H9 (cell line): ENCODE measurements around the gene PTPRK. TPM values are rescaled to one million over a fixed set of nuclear protein-coding genes. Genes with fewer than 3 reads are reported as not detected.

ENCODE experiments used
- DNase-seq: peaks from one replicate; pipeline ENCODE4 v3.0.0-alpha.2; 2017
- H2AFZ ChIP-seq: one replicate; pipeline ENCODE4 v1.6.1; 2013; ENCODE audit warnings: mild to moderate bottlenecking, low read length, control low read depth, moderate library complexity
- H2AK5ac ChIP-seq: 2 replicates; pipeline ENCODE4 v1.6.1; 2013; ENCODE audit warnings: low read length, control low read depth, mixed read lengths; ENCODE audit not compliant: insufficient read length
- H2BK120ac ChIP-seq: one replicate; pipeline ENCODE4 v1.6.1; 2013; ENCODE audit warnings: low read depth, mild to moderate bottlenecking, low read length, control low read depth, inconsistent platforms; ENCODE audit not compliant: poor library complexity, severe bottlenecking
- H2BK12ac ChIP-seq: 2 replicates; pipeline ENCODE4 v1.6.1; 2013; ENCODE audit warnings: low read length, control low read depth, mixed read lengths, low read depth; ENCODE audit not compliant: insufficient read length
- H2BK15ac ChIP-seq: 2 replicates; pipeline ENCODE4 v1.6.1; 2013; ENCODE audit warnings: low read depth, low read length, control low read depth
- H2BK20ac ChIP-seq: one replicate; pipeline ENCODE4 v1.6.1; 2013; ENCODE audit warnings: low read depth, mild to moderate bottlenecking, low read length, control low read depth, inconsistent platforms; ENCODE audit not compliant: poor library complexity, severe bottlenecking
- H2BK5ac ChIP-seq: 2 replicates; pipeline ENCODE4 v1.6.1; 2013; ENCODE audit warnings: low read length, control low read depth, mixed read lengths; ENCODE audit not compliant: insufficient read length
- H3K14ac ChIP-seq: 2 replicates; pipeline ENCODE4 v1.6.1; 2013; ENCODE audit warnings: low read length, control low read depth; ENCODE audit not compliant: insufficient read depth
- H3K18ac ChIP-seq: 2 replicates; pipeline ENCODE4 v1.6.1; 2013; ENCODE audit warnings: low read depth, mild to moderate bottlenecking, mixed read lengths, low read length, control low read depth; ENCODE audit not compliant: insufficient read length
- H3K23ac ChIP-seq: 2 replicates; pipeline ENCODE4 v1.6.1; 2013; ENCODE audit warnings: low read length, control low read depth, mixed read lengths, low read depth; ENCODE audit not compliant: insufficient read length
- H3K23me2 ChIP-seq: 2 replicates; pipeline ENCODE4 v1.6.1; 2013; ENCODE audit warnings: low read depth, mild to moderate bottlenecking, mixed read lengths, low read length, control low read depth; ENCODE audit not compliant: insufficient read length, poor library complexity, severe bottlenecking
- H3K27ac ChIP-seq: 2 replicates; pipeline ENCODE4 v1.5.1; 2013; ENCODE audit warnings: low read length, control low read depth, mixed read lengths, low read depth; ENCODE audit not compliant: insufficient read length
- H3K27me3 ChIP-seq: 2 replicates; pipeline ENCODE4 v1.6.1; 2013; ENCODE audit warnings: low read length, control low read depth, inconsistent platforms; ENCODE audit not compliant: insufficient read depth
- H3K4ac ChIP-seq: 2 replicates; pipeline ENCODE4 v1.6.1; 2013; ENCODE audit warnings: low read depth, mild to moderate bottlenecking, control low read depth, inconsistent platforms, low read length, moderate library complexity
- H3K4me1 ChIP-seq: 2 replicates; pipeline ENCODE4 v1.6.1; 2013; ENCODE audit warnings: low read length, control low read depth, inconsistent platforms; ENCODE audit not compliant: insufficient read depth
- H3K4me2 ChIP-seq: 2 replicates; pipeline ENCODE4 v1.6.1; 2013; ENCODE audit warnings: low read length, control low read depth, mixed read lengths; ENCODE audit not compliant: insufficient read length, insufficient read depth
- H3K56ac ChIP-seq: 2 replicates; pipeline ENCODE4 v1.6.1; 2013; ENCODE audit warnings: low read depth, mild to moderate bottlenecking, mixed read lengths, low read length, control low read depth; ENCODE audit not compliant: insufficient read length
- H3K79me1 ChIP-seq: 2 replicates; pipeline ENCODE4 v1.6.1; 2013; ENCODE audit warnings: low read depth, mild to moderate bottlenecking, moderate library complexity, low read length, control low read depth, inconsistent platforms; ENCODE audit not compliant: insufficient read depth, poor library complexity, severe bottlenecking
- H3K79me2 ChIP-seq: 2 replicates; pipeline ENCODE4 v1.6.1; 2013; ENCODE audit warnings: low read length, control low read depth, inconsistent platforms; ENCODE audit not compliant: insufficient read depth
- H3K9ac ChIP-seq: 2 replicates; pipeline ENCODE4 v1.6.1; 2013; ENCODE audit warnings: low read length, control low read depth, mixed read lengths; ENCODE audit not compliant: insufficient read length; ENCODE audit errors: extremely low read depth
- H3K9me3 ChIP-seq: one replicate; pipeline ENCODE4 v1.6.1; 2013; ENCODE audit warnings: low read depth, low read length, inconsistent platforms; ENCODE audit not compliant: control insufficient read depth
- H3T11ph ChIP-seq: one replicate; pipeline ENCODE4 v1.6.1; 2013; ENCODE audit warnings: mild to moderate bottlenecking, low read length, control low read depth, inconsistent platforms
- H4K20me1 ChIP-seq: one replicate; pipeline ENCODE4 v1.6.1; 2013; ENCODE audit not compliant: control insufficient read depth, insufficient read length, insufficient read depth
- H4K5ac ChIP-seq: 2 replicates; pipeline ENCODE4 v1.6.1; 2013; ENCODE audit warnings: low read depth, mild to moderate bottlenecking, mixed read lengths, low read length, control low read depth; ENCODE audit not compliant: insufficient read length
- H4K8ac ChIP-seq: replicated peaks from 2 replicates; pipeline ENCODE4 v1.6.1; 2013; ENCODE audit warnings: low read length, control low read depth, mixed read lengths, low read depth; ENCODE audit not compliant: insufficient read length
- H4K91ac ChIP-seq: 2 replicates; pipeline ENCODE4 v1.6.1; 2013; ENCODE audit warnings: low read depth, mild to moderate bottlenecking, moderate library complexity, mixed read lengths, low read length, control low read depth; ENCODE audit not compliant: insufficient read length
- H3K27ac Mint-ChIP-seq, 3 experiments: 2 replicates in 2 of 3; 3 replicates in 1 of 3; pipeline ENCODE4 v1.8.0; 2020 to 2021; ENCODE audit warnings: mixed read lengths in 3 of 3, mild to moderate bottlenecking in 1 of 3, moderate library complexity in 1 of 3
- H3K27me3 Mint-ChIP-seq: 2 replicates; pipeline ENCODE4 v1.8.0; 2021; ENCODE audit warnings: low read depth, mild to moderate bottlenecking, moderate library complexity, mixed read lengths
- H3K36me3 Mint-ChIP-seq, 3 experiments: 2 replicates in 2 of 3; 3 replicates in 1 of 3; pipeline ENCODE4 v1.8.0; 2020 to 2021; ENCODE audit warnings: low read depth in 3 of 3, mixed read lengths in 3 of 3; ENCODE audit not compliant: insufficient read depth in 1 of 3
- H3K4me1 Mint-ChIP-seq, 2 experiments: 2 replicates each; pipeline ENCODE4 v1.8.0; 2020; ENCODE audit warnings: mixed read lengths in 2 of 2
- H3K4me3 Mint-ChIP-seq, 2 experiments: 2 replicates in 1 of 2; 3 replicates in 1 of 2; pipeline ENCODE4 v1.8.0; 2020 to 2021; ENCODE audit warnings: mild to moderate bottlenecking in 2 of 2, mixed read lengths in 2 of 2, moderate library complexity in 1 of 2
- H3K9me3 Mint-ChIP-seq, 2 experiments: 2 replicates in 1 of 2; 3 replicates in 1 of 2; pipeline ENCODE4 v1.8.0; 2020; ENCODE audit warnings: mild to moderate bottlenecking in 2 of 2, mixed read lengths in 2 of 2, moderate library complexity in 1 of 2
- WGBS: extraction: QIAGEN DNeasy Blood & Tissue Kit; methylation state at CpG from one replicate; pipeline ENCODE4 v1.1.7; 2013; ENCODE audit warnings: missing lambda C conversion rate, low lambda C conversion rate, mixed read lengths; ENCODE audit not compliant: insufficient read length; ENCODE audit errors: extremely low coverage; 5-methylcytosine and 5-hydroxymethylcytosine counted together
- total RNA-seq: library from RNA; stranded (reverse); gene quantifications from 2 replicates; pipeline ENCODE4 v1.2.1, GENCODE V29; 2021
- TF ChIP-seq, protein P1 (sequence below): fragments of 200-600 bp; sonication (generic); conservative IDR thresholded peaks from 3 replicates; pipeline ENCODE4 v1.8.0; 2021; ENCODE audit warnings: antibody characterized with exemption, mild to moderate bottlenecking

The PTPRK gene
- total RNA-seq, 1 experiment from 2014 or later, result 47.9 TPM

DNA sequence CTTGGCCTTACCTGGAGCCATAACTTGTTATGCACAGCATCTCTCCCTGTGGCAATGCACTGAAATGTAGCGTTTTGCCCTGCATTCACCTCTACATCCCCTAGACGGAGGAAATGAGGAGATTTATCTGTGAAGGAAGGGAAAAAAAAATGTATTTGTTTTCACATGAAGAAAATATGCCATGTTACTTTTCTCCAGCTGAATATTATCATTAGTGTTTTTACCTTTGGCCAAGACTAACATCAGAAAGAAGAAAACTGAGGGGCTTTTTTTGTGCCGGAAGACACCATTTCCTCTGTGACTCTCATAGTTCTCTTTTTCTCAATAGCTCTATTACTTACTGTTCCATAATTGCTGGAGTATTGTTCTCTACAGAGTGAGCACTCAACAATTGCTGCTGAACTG is 280.4 kb downstream of the PTPRK start:
- Histone ChIP-seq H2AFZ (no peak overlapping the region), H3K14ac (no peak overlapping the region), H2BK5ac (no peak overlapping the region), H3K79me2 (no peaks in the 10 kb centered on the region), H4K5ac (no peak overlapping the region), H2BK12ac (no peak overlapping the region), H3T11ph (no peak overlapping the region), H4K91ac (no peak overlapping the region), H2AK5ac (no peak overlapping the region), H3K4me1 (no peaks in the 10 kb centered on the region), H2BK20ac (no peak overlapping the region), H3K56ac (no peak overlapping the region), H3K27me3 (no peaks in the 10 kb centered on the region), H2BK120ac (no peak overlapping the region), H3K79me1 (no peaks in the 10 kb centered on the region), H3K23ac (no peak overlapping the region), H2BK15ac (no peak overlapping the region), H3K9me3 (no peaks in the 10 kb centered on the region), H3K9ac (no peak overlapping the region), H4K20me1 (no peaks in the 10 kb centered on the region), H3K27ac (no peak overlapping the region), H3K23me2 (no peaks in the 10 kb centered on the region), H3K4me2 (no peak overlapping the region), H3K4ac (no peak overlapping the region), H4K8ac (no peak overlapping the region), H3K18ac (no peak overlapping the region)
- TF ChIP-seq, protein P1, sequence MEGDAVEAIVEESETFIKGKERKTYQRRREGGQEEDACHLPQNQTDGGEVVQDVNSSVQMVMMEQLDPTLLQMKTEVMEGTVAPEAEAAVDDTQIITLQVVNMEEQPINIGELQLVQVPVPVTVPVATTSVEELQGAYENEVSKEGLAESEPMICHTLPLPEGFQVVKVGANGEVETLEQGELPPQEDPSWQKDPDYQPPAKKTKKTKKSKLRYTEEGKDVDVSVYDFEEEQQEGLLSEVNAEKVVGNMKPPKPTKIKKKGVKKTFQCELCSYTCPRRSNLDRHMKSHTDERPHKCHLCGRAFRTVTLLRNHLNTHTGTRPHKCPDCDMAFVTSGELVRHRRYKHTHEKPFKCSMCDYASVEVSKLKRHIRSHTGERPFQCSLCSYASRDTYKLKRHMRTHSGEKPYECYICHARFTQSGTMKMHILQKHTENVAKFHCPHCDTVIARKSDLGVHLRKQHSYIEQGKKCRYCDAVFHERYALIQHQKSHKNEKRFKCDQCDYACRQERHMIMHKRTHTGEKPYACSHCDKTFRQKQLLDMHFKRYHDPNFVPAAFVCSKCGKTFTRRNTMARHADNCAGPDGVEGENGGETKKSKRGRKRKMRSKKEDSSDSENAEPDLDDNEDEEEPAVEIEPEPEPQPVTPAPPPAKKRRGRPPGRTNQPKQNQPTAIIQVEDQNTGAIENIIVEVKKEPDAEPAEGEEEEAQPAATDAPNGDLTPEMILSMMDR, result no peak
- DNase-seq, result no peak
- peaks cover 10 to 16% of the 10 kb centered on the region in 2 experiments for H3K4me1 Mint-ChIP-seq
- H3K27ac Mint-ChIP-seq, result 0 out of 7 replicates have a peak overlapping the region, but pooled peaks of 1 of the 3 experiments have one; percentile 68
- H3K36me3 Mint-ChIP-seq, result peaks cover 0 to 3% (median 0%) of the 10 kb centered on the region in 3 experiments; a peak in 1 of 7 replicates
- no CpG with 5 or more reads among the region's 3 CpGs for WGBS
- no peak overlapping the region for H3K4me3 Mint-ChIP-seq
- H3K9me3 Mint-ChIP-seq, result no peaks in the 10 kb centered on the region
- H3K27me3 Mint-ChIP-seq, result no peaks in the 10 kb centered on the region
